ENCODE measurements around the gene HIP1R.

Gene HIP1R

DNA sequence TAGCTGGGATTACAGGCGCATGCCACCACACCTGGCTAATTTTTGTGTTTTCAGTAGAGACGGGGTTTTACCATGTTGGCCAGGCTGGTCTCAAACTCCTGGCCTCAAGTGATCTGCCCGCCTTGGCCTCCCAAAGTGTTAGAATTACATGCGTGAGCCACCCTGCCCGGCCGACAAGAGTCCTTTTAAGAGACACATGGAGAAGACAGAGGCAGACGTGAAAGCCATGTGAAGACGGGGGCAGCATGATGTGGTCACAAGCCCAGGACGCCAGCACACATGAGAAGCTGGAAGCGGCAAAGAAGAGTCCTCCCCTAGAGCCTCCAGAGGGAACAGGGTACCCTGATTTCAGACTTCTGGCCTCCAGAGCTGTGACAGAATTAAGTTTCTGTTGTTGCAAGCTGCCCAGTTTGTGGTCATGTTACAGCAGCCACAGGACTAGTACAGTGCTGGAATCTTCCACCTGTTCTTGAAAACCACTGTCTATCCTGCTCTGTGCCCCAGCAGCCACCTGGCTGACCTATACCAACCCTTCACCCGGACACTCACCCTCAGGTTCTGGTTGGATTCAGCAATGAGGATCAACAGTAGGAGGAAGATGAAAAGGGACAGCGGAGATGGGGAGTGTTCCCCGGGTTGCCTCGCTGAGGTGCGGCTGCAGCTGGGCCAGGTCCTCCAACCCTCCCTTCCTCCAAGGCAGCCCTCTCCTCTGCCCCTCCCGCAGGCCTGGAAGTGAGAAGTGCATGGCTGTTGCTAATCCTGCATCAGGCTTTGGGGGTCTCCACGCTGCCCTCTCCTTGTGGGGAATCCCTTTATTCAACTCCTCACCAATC, 43.7 kb downstream of the HIP1R start:
- TF ChIP-seq FOXM1 (IDR thresholded peaks at IDR 0.05; ENCODE audit: borderline replicate concordance, low read depth) (no peak), RAD21 (IDR thresholded peaks at IDR 0.05; ENCODE audit: low read depth) (no peak), NFIC (IDR thresholded peaks at IDR 0.05) (no peak), TEAD4 (IDR thresholded peaks at IDR 0.05) (no peak), TCF12 (IDR thresholded peaks at IDR 0.05; ENCODE audit: low read depth) (no peak), TAF1 (IDR thresholded peaks at IDR 0.05; ENCODE audit: low read depth) (no peak), ZBTB7A (IDR thresholded peaks at IDR 0.05; ENCODE audit: low read depth) (no peak), EP300 (IDR thresholded peaks at IDR 0.05; ENCODE audit: borderline replicate concordance) (no peak), USF1 (IDR thresholded peaks at IDR 0.05) (no peak), CREB1 (IDR thresholded peaks at IDR 0.05; ENCODE audit: low read depth) (no peak), CEBPB (IDR thresholded peaks at IDR 0.05) (no peak), EGR1 (IDR thresholded peaks at IDR 0.05) (no peak), YY1 (IDR thresholded peaks at IDR 0.05; ENCODE audit: low read depth) (no peak)
- TF ChIP-seq, protein P1, sequence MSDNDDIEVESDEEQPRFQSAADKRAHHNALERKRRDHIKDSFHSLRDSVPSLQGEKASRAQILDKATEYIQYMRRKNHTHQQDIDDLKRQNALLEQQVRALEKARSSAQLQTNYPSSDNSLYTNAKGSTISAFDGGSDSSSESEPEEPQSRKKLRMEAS (IDR thresholded peaks at IDR 0.05), result no peak
- TF ChIP-seq, protein P2, sequence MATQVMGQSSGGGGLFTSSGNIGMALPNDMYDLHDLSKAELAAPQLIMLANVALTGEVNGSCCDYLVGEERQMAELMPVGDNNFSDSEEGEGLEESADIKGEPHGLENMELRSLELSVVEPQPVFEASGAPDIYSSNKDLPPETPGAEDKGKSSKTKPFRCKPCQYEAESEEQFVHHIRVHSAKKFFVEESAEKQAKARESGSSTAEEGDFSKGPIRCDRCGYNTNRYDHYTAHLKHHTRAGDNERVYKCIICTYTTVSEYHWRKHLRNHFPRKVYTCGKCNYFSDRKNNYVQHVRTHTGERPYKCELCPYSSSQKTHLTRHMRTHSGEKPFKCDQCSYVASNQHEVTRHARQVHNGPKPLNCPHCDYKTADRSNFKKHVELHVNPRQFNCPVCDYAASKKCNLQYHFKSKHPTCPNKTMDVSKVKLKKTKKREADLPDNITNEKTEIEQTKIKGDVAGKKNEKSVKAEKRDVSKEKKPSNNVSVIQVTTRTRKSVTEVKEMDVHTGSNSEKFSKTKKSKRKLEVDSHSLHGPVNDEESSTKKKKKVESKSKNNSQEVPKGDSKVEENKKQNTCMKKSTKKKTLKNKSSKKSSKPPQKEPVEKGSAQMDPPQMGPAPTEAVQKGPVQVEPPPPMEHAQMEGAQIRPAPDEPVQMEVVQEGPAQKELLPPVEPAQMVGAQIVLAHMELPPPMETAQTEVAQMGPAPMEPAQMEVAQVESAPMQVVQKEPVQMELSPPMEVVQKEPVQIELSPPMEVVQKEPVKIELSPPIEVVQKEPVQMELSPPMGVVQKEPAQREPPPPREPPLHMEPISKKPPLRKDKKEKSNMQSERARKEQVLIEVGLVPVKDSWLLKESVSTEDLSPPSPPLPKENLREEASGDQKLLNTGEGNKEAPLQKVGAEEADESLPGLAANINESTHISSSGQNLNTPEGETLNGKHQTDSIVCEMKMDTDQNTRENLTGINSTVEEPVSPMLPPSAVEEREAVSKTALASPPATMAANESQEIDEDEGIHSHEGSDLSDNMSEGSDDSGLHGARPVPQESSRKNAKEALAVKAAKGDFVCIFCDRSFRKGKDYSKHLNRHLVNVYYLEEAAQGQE (IDR thresholded peaks at IDR 0.05; ENCODE audit: low read depth), result no peak

- TF ChIP-seq EGR1 (IDR thresholded peaks at IDR 0.05) (no peak), TEAD4 (IDR thresholded peaks at IDR 0.05) (no peak), EP300 (IDR thresholded peaks at IDR 0.05; ENCODE audit: borderline replicate concordance) (no peak)
Measured at GRCh38 chr12:122880155-122880667, 45.0 kb downstream of the HIP1R start.

DNA sequence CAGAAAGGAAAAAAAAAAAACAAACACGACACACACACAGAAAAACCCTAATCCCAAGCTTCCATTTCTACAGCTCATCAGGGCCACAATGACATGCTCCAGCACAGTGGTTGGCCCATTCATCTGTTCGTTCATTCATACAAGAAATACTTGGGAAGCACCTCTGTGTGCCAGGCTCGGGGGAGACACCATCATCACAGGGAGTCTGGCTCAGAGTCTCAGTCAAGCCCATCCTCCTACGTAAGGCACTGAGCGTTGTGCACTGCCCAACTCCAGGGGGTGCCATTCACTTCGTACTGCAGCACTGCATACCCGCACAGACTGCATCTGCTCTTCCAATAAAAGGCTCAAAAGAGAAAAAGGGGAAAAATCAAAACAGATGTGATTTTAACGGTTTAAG, 45.4 kb downstream of the HIP1R start:
- TF ChIP-seq FOXM1 (IDR thresholded peaks at IDR 0.05; ENCODE audit: borderline replicate concordance, low read depth), result no peak
- no peak for TF ChIP-seq EP300 (IDR thresholded peaks at IDR 0.05; ENCODE audit: borderline replicate concordance)
- TF ChIP-seq RAD21 (IDR thresholded peaks at IDR 0.05; ENCODE audit: low read depth), result peak; percentile 63
- TF ChIP-seq NFIC (IDR thresholded peaks at IDR 0.05), result no peak

DNA sequence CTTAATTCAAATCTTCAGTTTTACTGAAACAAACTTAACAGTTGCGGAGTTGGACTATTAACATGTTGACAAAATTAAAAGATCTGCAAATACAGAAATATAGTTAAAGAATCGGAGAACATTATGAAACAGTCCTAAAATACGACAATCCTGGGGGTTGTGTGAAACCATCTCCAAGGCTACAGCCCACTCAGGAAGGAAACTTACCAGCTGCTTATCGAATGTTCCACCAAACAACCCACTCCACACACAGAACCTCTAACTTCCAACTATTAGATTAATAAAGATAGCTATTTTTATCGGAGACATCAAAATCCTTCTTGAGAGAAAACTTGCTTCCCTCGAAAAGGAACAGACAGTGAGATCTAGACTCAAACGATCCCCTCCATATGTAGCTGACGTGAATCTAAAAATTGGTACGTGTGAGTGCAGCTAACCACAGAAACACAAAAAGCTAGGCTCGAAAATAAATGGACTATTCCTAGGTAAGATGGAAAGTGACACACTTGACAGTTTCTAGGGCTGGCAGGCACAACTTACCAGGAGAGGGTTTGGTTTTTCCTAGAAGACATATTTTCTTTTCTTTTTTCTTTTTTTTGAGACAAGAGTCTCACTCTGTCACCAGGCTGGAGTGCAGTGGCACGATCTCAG, 47.8 kb downstream of the HIP1R start:
- TF ChIP-seq CEBPB (IDR thresholded peaks at IDR 0.05), result no peak
- TF ChIP-seq TAF1 (IDR thresholded peaks at IDR 0.05; ENCODE audit: low read depth), result no peak
- TF ChIP-seq, protein P1 (IDR thresholded peaks at IDR 0.05), result no peak

DNA sequence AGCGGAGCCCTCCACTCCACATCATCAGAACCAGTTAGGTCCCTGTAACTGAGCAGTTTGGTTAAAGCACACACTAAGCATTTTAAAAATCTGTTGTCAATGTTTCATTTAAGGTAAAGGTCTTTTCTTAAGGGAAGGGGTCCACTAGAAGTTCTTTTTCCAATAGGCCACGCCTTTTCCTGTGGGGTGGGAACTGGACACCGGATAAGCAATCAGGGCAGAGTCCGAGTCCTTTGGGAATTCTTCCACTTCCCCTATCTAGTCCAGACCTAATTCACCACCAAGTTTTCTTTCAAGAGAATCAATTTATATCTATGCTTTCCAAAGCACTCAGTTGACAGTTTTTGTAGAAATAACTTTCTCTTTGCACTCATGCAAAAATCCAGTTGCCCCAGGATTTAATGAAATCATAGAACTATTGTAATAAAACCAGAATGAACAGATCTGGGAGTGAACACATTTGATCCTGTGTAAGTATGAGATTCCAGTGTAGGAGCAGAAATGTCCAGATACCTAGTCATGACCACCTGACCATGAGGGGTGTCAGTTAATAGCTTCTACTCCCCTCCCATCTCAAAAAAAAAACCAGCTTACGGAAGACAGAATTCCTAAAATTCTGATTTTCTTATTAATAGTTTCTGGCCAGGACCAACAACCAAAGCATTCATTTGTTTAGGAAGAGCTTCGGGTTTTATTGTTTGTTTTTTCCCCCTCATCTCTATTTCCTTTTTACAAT, 49.0 kb downstream of the HIP1R start:
- TF ChIP-seq CREB1 (IDR thresholded peaks at IDR 0.05; ENCODE audit: low read depth) (no peak), TCF12 (IDR thresholded peaks at IDR 0.05; ENCODE audit: low read depth) (no peak), YY1 (IDR thresholded peaks at IDR 0.05; ENCODE audit: low read depth) (no peak), ZBTB7A (IDR thresholded peaks at IDR 0.05; ENCODE audit: low read depth) (no peak), TEAD4 (IDR thresholded peaks at IDR 0.05) (no peak), TAF1 (IDR thresholded peaks at IDR 0.05; ENCODE audit: low read depth) (no peak), NFIC (IDR thresholded peaks at IDR 0.05) (no peak), USF1 (IDR thresholded peaks at IDR 0.05) (no peak), RAD21 (IDR thresholded peaks at IDR 0.05; ENCODE audit: low read depth) (no peak), EGR1 (IDR thresholded peaks at IDR 0.05) (no peak), FOXM1 (IDR thresholded peaks at IDR 0.05; ENCODE audit: borderline replicate concordance, low read depth) (no peak), CEBPB (IDR thresholded peaks at IDR 0.05) (no peak), EP300 (IDR thresholded peaks at IDR 0.05; ENCODE audit: borderline replicate concordance) (no peak)
- TF ChIP-seq, protein P2 (IDR thresholded peaks at IDR 0.05; ENCODE audit: low read depth), result no peak
- TF ChIP-seq, protein P1 (IDR thresholded peaks at IDR 0.05), result no peak

Measured in Ishikawa (cell line).